Ammon's horn (tissue), 1 donor: ENCODE measurements around the gene OLFM3.

ENCODE experiments used
- DNase-seq: peaks from one replicate; pipeline ENCODE4 v3.0.0-alpha.2; 2016; ENCODE audit warnings: low spot score

The OLFM3 gene

GRCh38 chr1:101945884-101946283 lies 50.8 kb downstream of the OLFM3 start:
- no peak for DNase-seq

- DNase-seq = no peak
Observed at GRCh38 chr1:101943237-101943636, 53.5 kb downstream of the OLFM3 start.

- DNase-seq = no peak
Observed at GRCh38 chr1:101942516-101943193, 54.1 kb downstream of the OLFM3 start.

DNA sequence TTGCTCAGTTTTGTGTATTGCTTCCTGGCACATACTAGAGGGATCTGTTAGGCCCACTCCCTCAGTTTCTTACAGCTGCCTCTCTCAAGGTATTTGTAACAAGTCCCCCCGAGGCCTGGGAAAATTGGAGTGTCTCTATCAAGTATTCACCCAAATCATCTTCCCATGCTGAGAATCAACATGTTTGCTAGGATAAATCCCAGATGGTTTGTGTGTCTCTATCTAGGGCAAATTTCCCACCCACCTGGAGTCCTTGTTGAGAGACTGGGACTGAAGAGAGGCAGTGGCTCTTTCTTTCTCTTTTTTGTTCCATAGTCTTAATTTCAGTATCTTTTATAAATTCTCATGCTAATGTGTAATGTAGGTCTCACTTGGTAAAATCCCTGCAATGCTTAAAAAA lies 58.0 kb downstream of the OLFM3 start:
- no peak for DNase-seq

DNA sequence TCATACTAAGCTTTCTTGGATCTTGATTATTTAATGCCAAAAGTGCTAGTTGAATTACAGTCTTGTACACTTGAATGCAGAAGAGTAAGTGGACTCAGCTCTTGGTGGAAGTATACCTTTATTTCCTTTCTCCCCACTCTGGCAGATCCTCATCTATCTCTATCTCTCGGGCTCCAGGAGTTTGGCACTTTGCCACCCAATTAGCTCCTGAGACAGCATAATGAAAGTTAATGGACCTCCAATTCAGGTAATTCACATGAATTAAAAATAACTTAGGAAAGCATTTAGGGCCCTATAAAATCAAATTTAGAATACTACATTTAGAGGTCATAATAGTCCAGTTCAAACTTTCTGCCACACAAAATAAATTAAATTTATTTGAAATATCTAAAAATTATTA lies 67.4 kb downstream of the OLFM3 start:
- no peak for DNase-seq

DNA sequence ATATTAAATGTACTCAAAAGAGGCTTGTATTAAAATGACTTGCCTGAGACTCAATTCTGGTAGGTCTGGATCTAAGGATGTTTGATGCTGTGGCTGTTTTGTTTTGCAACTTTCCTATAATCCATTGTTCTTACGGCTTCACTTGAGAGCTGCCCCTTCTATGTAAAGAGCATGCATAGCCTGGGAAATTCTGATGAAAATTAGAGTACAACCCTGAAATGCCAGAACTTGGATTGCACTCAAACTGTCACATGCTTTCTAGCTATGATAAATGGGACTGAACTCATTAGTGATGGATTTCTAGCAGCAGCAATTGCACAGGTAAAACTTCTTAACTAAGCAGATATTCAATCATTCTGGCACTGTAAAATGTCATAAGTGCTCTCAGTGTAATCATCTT lies 67.9 kb downstream of the OLFM3 start:
- no peak for DNase-seq

GRCh38 chr1:101924700-101925099 lies 72.0 kb downstream of the OLFM3 start:
- DNase-seq = no peak

- no peak for DNase-seq
Observed at GRCh38 chr1:101920577-101920976, 76.1 kb downstream of the OLFM3 start.

GRCh38 chr1:101918277-101918676 lies 78.4 kb downstream of the OLFM3 start:
- peak; percentile 5 for DNase-seq

GRCh38 chr1:101915597-101915996 lies 81.1 kb downstream of the OLFM3 start:
- no peak for DNase-seq

DNA sequence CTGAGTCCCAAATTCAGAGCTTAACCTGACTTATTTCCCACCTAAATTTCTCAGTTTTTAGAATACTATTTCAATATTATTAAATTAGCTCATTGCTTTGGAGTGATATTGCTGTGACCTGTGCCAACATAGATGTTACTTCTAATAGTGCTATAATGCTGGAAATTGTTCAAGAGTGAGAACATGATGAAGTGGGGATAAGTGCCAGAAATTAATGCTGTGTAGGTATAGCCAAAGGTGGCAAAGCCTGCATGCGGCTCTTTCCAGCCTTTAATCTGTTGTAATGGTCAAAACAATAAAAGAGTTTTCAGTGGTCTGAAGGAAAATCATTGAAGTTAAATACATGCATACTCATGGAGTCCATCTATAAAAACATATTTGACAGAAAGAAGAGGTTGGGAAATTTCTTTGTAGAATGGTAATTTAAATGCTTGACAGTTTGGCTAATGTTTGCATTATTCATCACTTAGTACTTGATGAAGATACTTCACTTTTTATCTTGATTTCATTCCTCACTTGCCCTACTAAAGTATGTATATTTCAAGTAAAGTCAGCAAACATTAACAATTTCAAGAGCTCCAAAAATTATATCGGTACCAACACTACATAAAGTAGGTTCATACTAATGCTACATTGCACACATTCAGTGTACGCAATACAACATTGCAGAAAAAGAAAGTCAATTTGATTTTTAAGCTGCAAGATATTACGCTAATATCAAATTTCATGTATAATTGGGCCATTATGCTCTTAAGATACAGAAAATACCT lies 82.1 kb downstream of the OLFM3 start:
- no peak for DNase-seq

DNA sequence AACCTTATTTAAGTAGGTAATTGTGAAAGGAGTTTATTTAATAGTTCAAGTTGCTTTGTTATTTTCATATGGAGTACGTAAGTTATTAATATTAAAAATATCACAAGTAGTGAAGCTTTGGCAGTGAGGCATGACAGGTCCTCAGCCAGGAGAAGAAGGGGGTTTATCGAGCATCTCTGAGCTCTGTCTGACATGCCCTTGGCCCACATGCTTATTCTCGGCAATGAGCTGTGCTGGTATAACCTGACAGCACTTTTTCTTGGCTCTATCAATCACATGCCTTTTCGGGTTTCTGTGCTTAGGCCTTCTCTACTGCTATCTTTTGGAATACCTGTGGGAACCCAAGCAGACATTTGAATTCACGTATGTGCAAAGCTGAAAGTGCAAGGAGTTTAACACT lies 84.8 kb downstream of the OLFM3 start:
- DNase-seq = no peak

GRCh38 chr1:101908980-101909379 lies 87.7 kb downstream of the OLFM3 start:
- no peak for DNase-seq

DNA sequence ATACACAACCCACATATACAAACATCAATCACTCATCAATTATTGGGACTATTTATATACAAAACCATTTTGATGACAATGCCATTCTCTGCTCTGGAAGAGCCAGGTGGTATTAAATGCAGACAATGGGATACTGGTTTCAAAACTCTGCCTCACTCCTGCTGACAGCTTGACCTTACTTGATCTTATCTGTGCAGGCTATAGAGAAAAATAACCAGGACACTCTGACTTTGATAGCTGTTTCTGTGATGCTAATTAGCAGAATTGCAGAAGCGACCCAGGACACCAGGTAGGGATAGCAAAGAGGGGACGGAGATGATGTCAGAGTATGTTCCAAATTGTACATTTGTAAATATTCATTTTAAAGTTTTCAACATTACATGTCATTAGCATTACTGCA lies 89.5 kb downstream of the OLFM3 start:
- no peak for DNase-seq

- no peak for DNase-seq
Observed at GRCh38 chr1:101905283-101905835, 91.4 kb downstream of the OLFM3 start.

- DNase-seq = peak; percentile 8
Observed at GRCh38 chr1:101902199-101902598, 94.5 kb downstream of the OLFM3 start.

DNA sequence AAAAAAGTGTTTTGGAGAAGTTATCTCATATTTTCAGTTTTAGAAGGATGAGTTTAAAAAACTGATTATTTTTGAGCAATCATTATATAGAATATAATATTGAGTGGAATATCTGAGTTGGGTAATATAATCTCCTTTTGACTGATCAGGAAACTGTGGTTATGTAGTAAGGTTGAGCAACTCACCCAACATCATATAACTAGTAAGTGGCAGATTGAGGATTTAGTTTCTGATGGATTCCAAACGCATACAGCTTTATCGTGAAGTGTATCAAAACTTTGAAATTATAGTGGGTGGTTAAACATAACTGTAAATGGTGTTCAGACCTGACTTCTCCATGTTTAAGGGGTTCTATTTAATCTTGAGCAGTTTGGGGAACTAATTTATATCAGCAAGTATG lies 98.6 kb downstream of the OLFM3 start:
- DNase-seq = no peak

DNA sequence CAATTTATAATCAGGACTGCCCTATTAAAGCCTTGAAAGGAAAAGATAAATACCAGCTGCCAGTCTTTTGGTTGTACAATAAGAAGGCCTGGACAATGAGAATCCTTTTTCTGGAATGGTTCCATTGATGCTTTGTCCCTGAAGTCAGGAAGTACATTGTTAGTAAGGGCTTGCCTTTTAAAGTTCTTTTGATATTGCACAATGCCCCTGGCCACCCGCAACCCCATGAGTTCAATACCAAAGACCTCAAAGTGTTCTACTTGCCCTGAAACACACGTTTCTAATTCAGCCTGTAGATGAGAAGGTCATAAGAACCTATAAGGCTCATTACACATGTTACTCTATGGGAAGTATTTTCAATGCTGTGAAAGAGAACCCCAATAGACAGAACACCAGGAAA lies 112.1 kb downstream of the OLFM3 start:
- no peak for DNase-seq

- no peak for DNase-seq
Observed at GRCh38 chr1:101875891-101876290, 120.8 kb downstream of the OLFM3 start.

- no peak for DNase-seq
Observed at GRCh38 chr1:101873672-101874071, 123.1 kb downstream of the OLFM3 start.

DNA sequence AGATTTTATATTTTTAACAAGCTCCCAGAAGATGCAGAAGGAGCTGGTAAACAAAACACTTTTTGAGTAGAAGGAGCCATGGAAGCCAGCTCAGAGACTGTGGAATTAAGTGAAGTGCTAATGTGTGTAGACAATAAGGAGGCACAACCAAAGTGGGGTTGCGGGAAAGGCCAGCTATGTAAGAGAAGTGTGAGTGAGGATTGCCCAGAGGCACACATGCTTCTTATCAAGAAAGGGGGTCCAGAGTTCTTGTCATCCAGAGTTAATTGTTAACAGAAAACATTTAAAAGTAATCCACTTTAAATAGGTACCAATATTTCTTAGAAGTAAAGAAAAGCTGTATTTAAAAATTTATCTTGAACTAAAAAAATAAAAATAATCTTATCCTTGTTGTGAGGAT lies 136.8 kb downstream of the OLFM3 start:
- no peak for DNase-seq

- DNase-seq = peak; percentile 8
Observed at GRCh38 chr1:101854271-101854670, 142.5 kb downstream of the OLFM3 start.

DNA sequence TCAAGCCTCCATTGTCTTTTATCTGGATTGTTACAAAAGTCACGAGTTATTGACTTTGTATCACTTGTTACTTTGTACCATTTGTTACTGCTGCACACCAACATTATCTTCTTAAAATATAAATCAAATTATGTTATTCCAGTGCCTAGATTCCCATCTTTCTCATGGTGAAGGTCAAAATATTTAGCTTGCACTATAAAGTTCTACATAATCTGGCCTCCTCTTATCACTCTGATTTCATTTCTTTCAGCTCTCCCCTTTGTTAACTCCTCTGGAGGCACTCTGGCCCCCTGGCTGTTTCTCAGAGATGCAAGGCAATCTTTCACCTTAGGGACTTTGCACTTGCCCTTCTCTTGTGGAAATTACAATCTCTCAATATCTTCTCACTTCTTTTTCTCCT lies 143.8 kb downstream of the OLFM3 start:
- DNase-seq = no peak

DNA sequence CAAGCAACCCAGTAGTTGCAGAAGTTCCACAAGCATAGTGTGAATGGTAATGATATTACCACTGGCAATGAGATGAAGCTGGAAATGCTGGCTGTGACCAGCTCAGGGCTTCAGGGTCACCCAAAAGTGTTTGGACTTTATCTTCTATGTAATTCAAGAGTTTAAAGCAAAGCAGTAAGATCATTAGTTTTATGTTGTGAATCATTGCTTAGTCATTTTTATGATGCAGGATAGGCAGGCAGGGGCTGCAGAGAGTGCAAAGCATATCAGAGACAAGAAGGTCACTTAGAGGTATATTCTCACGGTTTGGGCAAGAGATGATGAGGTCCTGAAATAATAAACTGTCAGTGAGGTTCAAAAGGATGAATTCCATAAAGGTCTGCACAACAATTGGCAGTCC lies 147.4 kb downstream of the OLFM3 start:
- no peak for DNase-seq
